ENCODE data around the gene CYP26A1. TPM values are rescaled to one million over a fixed set of nuclear protein-coding genes. Genes with fewer than 3 reads are reported as not detected.

Gene CYP26A1
- total RNA-seq, 1 donor from 2014 or later: not detected

GRCh38 chr10:93067443-93068365 lies 6.0 kb upstream of the CYP26A1 start:
- no peaks in the 10 kb centered on the region for H3K9me3 ChIP-seq
- no peaks in the 10 kb centered on the region for H3K36me3 ChIP-seq
- H3K27me3 ChIP-seq: peaks cover 71% of the 10 kb centered on the region
- no peak overlapping the region for H3K4me3 ChIP-seq
- no peak for ATAC-seq
- intact Hi-C loops (cut with DNase I): no loop called here
- no peak for TF ChIP-seq CTCF (IDR thresholded peaks at IDR 0.05)
- H3K27ac ChIP-seq: no peak overlapping the region
- H3K4me1 ChIP-seq: peaks cover 20% of the 10 kb centered on the region
- DNase-seq: no peak

GRCh38 chr10:93068411-93069244 lies 5.1 kb upstream of the CYP26A1 start:
- H3K4me1 ChIP-seq: peaks cover 28% of the 10 kb centered on the region
- H3K27ac ChIP-seq: no peak overlapping the region
- no peaks in the 10 kb centered on the region for H3K9me3 ChIP-seq
- TF ChIP-seq CTCF (IDR thresholded peaks at IDR 0.05): no peak
- H3K4me3 ChIP-seq: no peak overlapping the region
- ATAC-seq (no peak), DNase-seq (no peak)
- peaks cover 72% of the 10 kb centered on the region for H3K27me3 ChIP-seq
- intact Hi-C loops (cut with DNase I): no loop called here
- H3K36me3 ChIP-seq: no peaks in the 10 kb centered on the region

- DNase-seq (no peak), ATAC-seq (no peak)
- Histone ChIP-seq H3K27ac (no peak overlapping the region), H3K36me3 (no peaks in the 10 kb centered on the region), H3K4me3 (no peak overlapping the region), H3K27me3 (peaks cover 72% of the 10 kb centered on the region), H3K9me3 (no peaks in the 10 kb centered on the region), H3K4me1 (peaks cover 33% of the 10 kb centered on the region)
- intact Hi-C loops (cut with DNase I): no loop called here
- TF ChIP-seq CTCF (IDR thresholded peaks at IDR 0.05): no peak
Observed at GRCh38 chr10:93069245-93069561, 4.5 kb upstream of the CYP26A1 start.

DNA sequence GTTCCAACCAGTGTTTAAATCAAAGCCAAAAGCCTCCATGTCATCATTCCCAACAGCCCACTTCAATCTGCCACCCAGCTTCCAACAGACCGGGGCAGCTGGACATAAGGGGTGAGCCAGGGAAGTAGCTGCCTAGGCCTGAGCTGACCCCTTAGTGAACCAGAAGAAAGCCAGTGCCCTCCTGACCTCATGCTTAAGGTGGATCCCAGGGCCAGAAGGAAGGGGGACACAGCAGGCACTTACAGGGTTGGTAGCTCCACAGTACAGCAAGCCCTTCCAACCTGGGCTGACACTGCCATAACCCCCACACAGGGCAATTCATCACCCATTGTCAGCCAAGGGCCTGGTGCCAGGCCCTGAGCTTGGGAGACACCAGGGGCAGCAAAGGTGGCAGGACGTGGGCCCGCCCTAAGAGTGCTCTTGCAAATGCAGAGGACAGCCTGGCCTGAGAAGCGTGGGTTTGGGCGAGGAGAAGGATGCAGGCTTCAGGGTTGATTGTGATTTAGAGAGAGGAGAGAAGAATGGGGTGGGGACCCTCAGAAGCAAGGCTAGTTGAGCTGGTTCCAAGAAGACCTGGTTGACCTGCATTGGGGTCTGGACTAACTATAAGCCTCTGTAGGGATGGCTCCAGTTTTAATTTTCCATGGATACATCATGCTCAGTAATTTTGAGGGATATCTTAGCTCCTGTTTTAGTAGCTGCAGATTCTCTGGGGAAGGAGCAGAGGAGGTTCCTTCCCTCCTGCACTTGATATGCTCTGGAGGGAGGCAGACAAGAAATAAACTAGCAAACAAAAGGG lies 3.1 kb upstream of the CYP26A1 start:
- no peak overlapping the region for H3K4me3 ChIP-seq
- TF ChIP-seq CTCF (IDR thresholded peaks at IDR 0.05): no peak
- ATAC-seq (no peak), DNase-seq (no peak)
- H3K27ac ChIP-seq: no peak overlapping the region
- H3K9me3 ChIP-seq: no peaks in the 10 kb centered on the region
- no peaks in the 10 kb centered on the region for H3K36me3 ChIP-seq
- H3K4me1 ChIP-seq: peaks cover 41% of the 10 kb centered on the region
- intact Hi-C loops (cut with DNase I): loop anchor here (10.0 kb wide), 1 partner anchor 224 kb away; no protein-coding TSS in a partner anchor
- H3K27me3 ChIP-seq: peaks cover 75% of the 10 kb centered on the region

DNA sequence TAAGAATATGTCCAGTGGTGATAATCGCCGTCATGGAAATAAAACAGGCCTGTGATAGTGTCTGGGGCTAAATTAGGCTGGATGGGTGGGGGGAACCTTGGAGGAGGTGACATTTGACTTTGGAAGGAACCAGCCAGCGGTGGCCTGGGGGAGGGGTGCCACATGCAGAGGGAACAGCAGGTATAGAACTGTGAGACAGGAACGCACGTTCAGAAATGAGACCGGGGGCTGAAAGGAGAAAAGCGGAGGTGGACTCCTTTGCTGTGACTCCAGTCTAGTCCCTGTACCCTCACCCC lies 2.6 kb upstream of the CYP26A1 start:
- ATAC-seq: no peak
- Histone ChIP-seq H3K27me3 (peaks cover 74% of the 10 kb centered on the region), H3K27ac (no peak overlapping the region), H3K36me3 (no peaks in the 10 kb centered on the region), H3K4me3 (no peak overlapping the region), H3K9me3 (no peaks in the 10 kb centered on the region), H3K4me1 (peaks cover 41% of the 10 kb centered on the region)
- intact Hi-C loops (cut with DNase I): loop anchor here (10.0 kb wide), 1 partner anchor 224 kb away; no protein-coding TSS in a partner anchor
- no peak for TF ChIP-seq CTCF (IDR thresholded peaks at IDR 0.05)
- no peak for DNase-seq
